Measurements from ENCODE around the gene ZNF780A. TPM values are rescaled to one million over a fixed set of nuclear protein-coding genes. Genes with fewer than 3 reads are reported as not detected.
"Not testable (repeated sequence)": the region's sequence is repeated elsewhere in the genome, so short reads cannot be mapped to it uniquely, and the experiment has no call there.

ZNF780A gene
- polyA plus RNA-seq, 3 donors = 9.8 to 14.1 (median 12.6) TPM

- Mint-ChIP-seq H3K9me3 (peaks cover 5 to 35% (median 24%) of the 10 kb centered on the region in 7 donors), H3K27ac (no peak overlapping the region), H3K4me3 (no peak overlapping the region), H3K36me3 (no peaks in the 10 kb centered on the region), H3K4me1 (no peaks in the 10 kb centered on the region), H3K27me3 (ENCODE audit: low read depth in 3 of 3) (peaks cover 1 to 4% (median 2%) of the 10 kb centered on the region in 3 donors)
- H3K79me2 ChIP-seq (ENCODE audit: insufficient read depth, low read length) = no peaks in the 10 kb centered on the region
- DNase-seq = no peak
- H3K4me3 ChIP-seq (replicated peaks in 1 of 3; ENCODE audit: low read depth in 2 of 3, low read length in 3 of 3) = no peak overlapping the region
- H4K20me1 ChIP-seq (ENCODE audit: insufficient read depth, low read length) = no peaks in the 10 kb centered on the region
- no peaks in the 10 kb centered on the region for H3K4me1 ChIP-seq (ENCODE audit: control insufficient read depth in 1 of 2, insufficient read depth in 2 of 2, low read length in 2 of 2)
- peaks cover 13 to 19% of the 10 kb centered on the region in 2 donors for H3K9me3 ChIP-seq (replicated peaks in 1 of 2; ENCODE audit: control insufficient read depth in 1 of 2, insufficient read depth in 1 of 2, low read length in 2 of 2)
- H3K36me3 ChIP-seq (replicated peaks in 1 of 2; ENCODE audit: control insufficient read depth in 1 of 2, insufficient read depth in 2 of 2, low read length in 2 of 2) = no peaks in the 10 kb centered on the region
- H3K27ac ChIP-seq (ENCODE audit: low read depth in 1 of 2, low read length in 2 of 2) = no peak overlapping the region
- no peak overlapping the region for H3K9ac ChIP-seq (ENCODE audit: insufficient read depth, low read length, poor library complexity, severe bottlenecking)
- no peak overlapping the region for H2AFZ ChIP-seq (ENCODE audit: insufficient read depth, low read depth, low read length, poor library complexity, severe bottlenecking)
- no peak for TF ChIP-seq CTCF (IDR thresholded peaks at IDR 0.05)
- intact Hi-C loops (cut with micrococcal nuclease) = no loop called here
- H3K4me2 ChIP-seq (replicated peaks; ENCODE audit: extremely low read depth, low read length, poor library complexity, severe bottlenecking) = no peak overlapping the region
- no peaks in the 10 kb centered on the region for H3K27me3 ChIP-seq (ENCODE audit: control insufficient read depth in 2 of 2, insufficient read depth in 2 of 2, low read length in 2 of 2)
These were observed 25.3 kb upstream of the ZNF780A start for GRCh38 chr19:40116075-40116474.

GRCh38 chr19:40114119-40114518, 23.4 kb upstream of the ZNF780A start:
- H3K4me2 ChIP-seq (replicated peaks; ENCODE audit: extremely low read depth, low read length, poor library complexity, severe bottlenecking); H2AFZ ChIP-seq (ENCODE audit: insufficient read depth, low read depth, low read length, poor library complexity, severe bottlenecking); H3K79me2 ChIP-seq (ENCODE audit: insufficient read depth, low read length); H3K4me3 ChIP-seq (replicated peaks in 1 of 3; ENCODE audit: low read depth in 2 of 3, low read length in 3 of 3); H3K4me3 Mint-ChIP-seq; H3K4me1 ChIP-seq (ENCODE audit: control insufficient read depth in 1 of 2, insufficient read depth in 2 of 2, low read length in 2 of 2); H4K20me1 ChIP-seq (ENCODE audit: insufficient read depth, low read length); H3K27ac ChIP-seq (ENCODE audit: low read depth in 1 of 2, low read length in 2 of 2); DNase-seq; intact Hi-C loops (cut with micrococcal nuclease); H3K27me3 Mint-ChIP-seq (ENCODE audit: low read depth in 3 of 3); H3K36me3 Mint-ChIP-seq; H3K27ac Mint-ChIP-seq; H3K27me3 ChIP-seq (ENCODE audit: control insufficient read depth in 2 of 2, insufficient read depth in 2 of 2, low read length in 2 of 2); H3K4me1 Mint-ChIP-seq; H3K9ac ChIP-seq (ENCODE audit: insufficient read depth, low read length, poor library complexity, severe bottlenecking); H3K36me3 ChIP-seq (replicated peaks in 1 of 2; ENCODE audit: control insufficient read depth in 1 of 2, insufficient read depth in 2 of 2, low read length in 2 of 2): not testable (repeated sequence)
- no CpG with 5 or more reads among the region's 6 CpGs for WGBS (ENCODE audit: insufficient coverage)
- H3K9me3 ChIP-seq (replicated peaks in 1 of 2; ENCODE audit: control insufficient read depth in 1 of 2, insufficient read depth in 1 of 2, low read length in 2 of 2) = peaks cover 13 to 19% of the 10 kb centered on the region in 2 donors
- H3K9me3 Mint-ChIP-seq = peaks cover 8 to 42% (median 26%) of the 10 kb centered on the region in 7 donors

GRCh38 chr19:40112271-40112670, 21.5 kb upstream of the ZNF780A start:
- H3K36me3 Mint-ChIP-seq; H3K27ac ChIP-seq (ENCODE audit: low read depth in 1 of 2, low read length in 2 of 2); intact Hi-C loops (cut with micrococcal nuclease); H3K4me1 ChIP-seq (ENCODE audit: control insufficient read depth in 1 of 2, insufficient read depth in 2 of 2, low read length in 2 of 2); H3K4me3 ChIP-seq (replicated peaks in 1 of 3; ENCODE audit: low read depth in 2 of 3, low read length in 3 of 3); H3K27me3 ChIP-seq (ENCODE audit: control insufficient read depth in 2 of 2, insufficient read depth in 2 of 2, low read length in 2 of 2); H2AFZ ChIP-seq (ENCODE audit: insufficient read depth, low read depth, low read length, poor library complexity, severe bottlenecking); H3K9ac ChIP-seq (ENCODE audit: insufficient read depth, low read length, poor library complexity, severe bottlenecking); H3K36me3 ChIP-seq (replicated peaks in 1 of 2; ENCODE audit: control insufficient read depth in 1 of 2, insufficient read depth in 2 of 2, low read length in 2 of 2); H3K27me3 Mint-ChIP-seq (ENCODE audit: low read depth in 3 of 3); H3K79me2 ChIP-seq (ENCODE audit: insufficient read depth, low read length); H3K4me1 Mint-ChIP-seq; DNase-seq; H4K20me1 ChIP-seq (ENCODE audit: insufficient read depth, low read length); H3K4me3 Mint-ChIP-seq; H3K27ac Mint-ChIP-seq; H3K4me2 ChIP-seq (replicated peaks; ENCODE audit: extremely low read depth, low read length, poor library complexity, severe bottlenecking): not testable (repeated sequence)
- H3K9me3 Mint-ChIP-seq = peaks cover 8 to 42% (median 26%) of the 10 kb centered on the region in 7 donors
- H3K9me3 ChIP-seq (replicated peaks in 1 of 2; ENCODE audit: control insufficient read depth in 1 of 2, insufficient read depth in 1 of 2, low read length in 2 of 2) = peaks cover 13 to 19% of the 10 kb centered on the region in 2 donors
- 60% methylated on average over 1 of the region's 4 CpGs for WGBS (ENCODE audit: insufficient coverage)

Measured in CD14-positive monocyte (primary cell).